Loucy (cell line): ENCODE data around the gene TSPAN13.

Experiments used
- H2AFZ ChIP-seq: fragments of 200-600 bp; sonication (generic); 2 replicates; pipeline ENCODE4 v1.6.0; 2016; ENCODE audit warnings: antibody characterized with exemption, mild to moderate bottlenecking, low read length, moderate library complexity
- H3F3A ChIP-seq: fragments of 200-600 bp; 2 replicates; pipeline ENCODE4 v1.6.0; 2016; ENCODE audit warnings: antibody characterized with exemption, low read depth, mild to moderate bottlenecking
- H3K27me3 ChIP-seq: fragments of 200-600 bp; sonication (generic); 2 replicates; pipeline ENCODE4 v1.6.1; 2014; ENCODE audit warnings: low read length, mild to moderate bottlenecking; ENCODE audit not compliant: insufficient read depth, poor library complexity, severe bottlenecking
- H3K36me3 ChIP-seq: fragments of 200-600 bp; sonication (generic); 2 replicates; pipeline ENCODE4 v1.6.1; 2016; ENCODE audit warnings: low read length; ENCODE audit not compliant: insufficient read depth
- H3K4me1 ChIP-seq: fragments of 200-600 bp; sonication (generic); 2 replicates; pipeline ENCODE4 v1.5.1; 2014; ENCODE audit warnings: low read length, mild to moderate bottlenecking; ENCODE audit not compliant: insufficient read depth, poor library complexity, severe bottlenecking
- H3K4me2 ChIP-seq: fragments of 200-600 bp; sonication (generic); 2 replicates; pipeline ENCODE4 v1.6.0; 2014; ENCODE audit warnings: antibody characterized with exemption, low read length, low read depth, mild to moderate bottlenecking; ENCODE audit not compliant: poor library complexity, severe bottlenecking
- H3K4me3 ChIP-seq: fragments of 200-600 bp; sonication (generic); 2 replicates; pipeline ENCODE4 v1.5.1; 2014; ENCODE audit warnings: low read length, mild to moderate bottlenecking, mixed read lengths; ENCODE audit not compliant: poor library complexity, severe bottlenecking
- H3K79me2 ChIP-seq: fragments of 200-600 bp; sonication (generic); 2 replicates; pipeline ENCODE4 v1.6.1; 2014; ENCODE audit warnings: low read length; ENCODE audit not compliant: insufficient read depth
- H3K9ac ChIP-seq: fragments of 200-600 bp; sonication (generic); 2 replicates; pipeline ENCODE4 v1.6.0; 2014; ENCODE audit warnings: mild to moderate bottlenecking, low read depth, low read length, moderate library complexity; ENCODE audit not compliant: poor library complexity, severe bottlenecking
- H3K9me2 ChIP-seq: fragments of 200-600 bp; sonication (generic); replicated peaks from 2 replicates; pipeline ENCODE4 v1.6.1; 2016; ENCODE audit warnings: low read depth, low read length, mixed read lengths
- H3K9me3 ChIP-seq: fragments of 200-600 bp; sonication (generic); 2 replicates; pipeline ENCODE4 v1.6.1; 2014; ENCODE audit warnings: mild to moderate bottlenecking, antibody characterized with exemption, low read length, low read depth; ENCODE audit not compliant: insufficient read depth
- H4K20me1 ChIP-seq: fragments of 200-600 bp; sonication (generic); 2 replicates; pipeline ENCODE4 v1.6.0; 2014; ENCODE audit warnings: antibody characterized with exemption, low read length, mild to moderate bottlenecking; ENCODE audit not compliant: insufficient read depth, poor library complexity, severe bottlenecking
- CTCF ChIP-seq: fragments of 200-600 bp; sonication (generic); conservative IDR thresholded peaks from 2 replicates; pipeline ENCODE4 v1.5.1; 2014; ENCODE audit warnings: mild to moderate bottlenecking, antibody characterized with exemption, low read length
- EZH2phosphoT487 ChIP-seq: fragments of 200-600 bp; IDR thresholded peaks from 2 replicates; pipeline ENCODE4 v1.6.1; 2018; ENCODE audit warnings: antibody characterized with exemption, mild to moderate bottlenecking, moderate library complexity, borderline replicate concordance

Gene TSPAN13

GRCh38 chr7:16773884-16774283 lies 20.3 kb downstream of the TSPAN13 start:
- H3K27me3 ChIP-seq, result no peaks in the 10 kb centered on the region
- H4K20me1 ChIP-seq, result peaks cover 3% of the 10 kb centered on the region
- H3K4me3 ChIP-seq, result no peak overlapping the region
- no peaks in the 10 kb centered on the region for H3F3A ChIP-seq
- no peak overlapping the region for H3K9ac ChIP-seq
- H3K79me2 ChIP-seq, result peaks cover 60% of the 10 kb centered on the region
- H3K9me2 ChIP-seq, result no peaks in the 10 kb centered on the region
- H3K4me2 ChIP-seq, result no peak overlapping the region
- TF ChIP-seq EZH2phosphoT487 (no peak), CTCF (no peak)
- peaks cover 34% of the 10 kb centered on the region for H3K4me1 ChIP-seq
- H3K9me3 ChIP-seq, result no peaks in the 10 kb centered on the region
- no peak overlapping the region for H2AFZ ChIP-seq
- no peaks in the 10 kb centered on the region for H3K36me3 ChIP-seq

- no peak overlapping the region for H3K4me3 ChIP-seq
- no peak overlapping the region for H3K9ac ChIP-seq
- peaks cover 32% of the 10 kb centered on the region for H3K4me1 ChIP-seq
- H3K4me2 ChIP-seq, result no peak overlapping the region
- H3F3A ChIP-seq, result no peaks in the 10 kb centered on the region
- TF ChIP-seq EZH2phosphoT487 (no peak), CTCF (no peak)
- H3K79me2 ChIP-seq, result peaks cover 58% of the 10 kb centered on the region
- H3K27me3 ChIP-seq, result no peaks in the 10 kb centered on the region
- H3K9me2 ChIP-seq, result no peaks in the 10 kb centered on the region
- H2AFZ ChIP-seq, result no peak overlapping the region
- H4K20me1 ChIP-seq, result peaks cover 3% of the 10 kb centered on the region
- H3K9me3 ChIP-seq, result no peaks in the 10 kb centered on the region
- no peaks in the 10 kb centered on the region for H3K36me3 ChIP-seq
These were observed 20.7 kb downstream of the TSPAN13 start for GRCh38 chr7:16774294-16774693.

- TF ChIP-seq EZH2phosphoT487, result no peak
- TF ChIP-seq CTCF, result no peak
- Histone ChIP-seq H3K9ac (no peak overlapping the region), H3K36me3 (no peaks in the 10 kb centered on the region), H3K79me2 (peaks cover 52% of the 10 kb centered on the region), H3K4me1 (peaks cover 31% of the 10 kb centered on the region), H3K4me3 (no peak overlapping the region), H2AFZ (no peak overlapping the region), H3K9me3 (no peaks in the 10 kb centered on the region), H4K20me1 (peaks cover 3% of the 10 kb centered on the region), H3K4me2 (no peak overlapping the region), H3F3A (no peaks in the 10 kb centered on the region), H3K9me2 (no peaks in the 10 kb centered on the region), H3K27me3 (no peaks in the 10 kb centered on the region)
These were observed 21.4 kb downstream of the TSPAN13 start for GRCh38 chr7:16774986-16775385.
